Mammary epithelial cell (primary cell): ENCODE measurements around the gene PTPA.

Source experiments
- EZH2 ChIP-seq: IDR thresholded peaks from 2 replicates; pipeline ENCODE4 v1.6.1; 2012; ENCODE audit warnings: low read length, inconsistent platforms, borderline replicate concordance
- TF ChIP-seq, protein P1 (sequence below), 2 donors: IDR thresholded peaks in 1 of 2; conservative IDR thresholded peaks in 1 of 2; 2 replicates each; pipeline ENCODE4 v1.5.1; 2011 to 2012; ENCODE audit warnings: inconsistent platforms in 2 of 2, low read length in 2 of 2, mild to moderate bottlenecking in 2 of 2, control low read depth in 1 of 2, low read depth in 1 of 2; ENCODE audit not compliant: insufficient read depth in 1 of 2; ENCODE audit errors: extremely low read depth in 1 of 2

DNA sequence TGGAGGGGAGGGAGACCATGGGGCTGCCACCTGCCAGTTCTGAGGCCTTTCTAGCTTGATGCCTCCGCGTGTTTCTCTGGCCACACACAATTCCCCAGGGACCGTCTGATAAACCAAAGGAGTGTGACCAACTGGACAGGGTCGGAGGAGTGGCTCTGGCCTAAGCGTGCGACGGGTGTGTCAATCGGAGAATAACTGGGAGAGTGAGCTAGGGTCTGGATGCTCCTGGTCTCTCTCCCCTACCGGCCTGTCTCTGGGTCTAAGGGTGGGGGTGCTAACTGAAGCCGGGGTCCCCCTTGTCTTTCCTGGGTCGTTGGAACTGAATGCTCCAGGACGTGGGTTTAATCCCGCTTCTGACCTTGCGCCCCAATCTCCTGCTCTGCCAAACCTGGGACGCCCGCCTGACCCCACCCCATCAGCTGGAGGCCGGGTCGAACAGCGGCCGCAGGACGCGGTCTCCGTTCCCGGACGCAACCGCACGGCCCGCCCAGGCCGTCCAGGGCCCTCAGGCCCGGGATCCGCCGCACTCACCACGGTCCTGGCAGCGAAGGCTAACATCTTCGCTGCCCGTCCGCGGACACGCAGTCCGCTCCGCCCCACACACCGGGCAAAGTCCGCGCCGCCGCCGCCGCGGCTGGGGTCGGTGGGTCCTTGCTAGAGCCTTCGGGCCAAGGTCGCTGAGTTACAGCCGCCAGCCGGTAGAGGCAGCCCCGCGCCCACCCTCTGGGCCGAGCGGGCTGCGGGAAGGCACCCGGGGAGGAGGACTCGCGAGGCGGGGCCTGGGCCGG is 1.1 kb upstream of the PTPA start:
- no peak for TF ChIP-seq EZH2
- TF ChIP-seq, protein P1, sequence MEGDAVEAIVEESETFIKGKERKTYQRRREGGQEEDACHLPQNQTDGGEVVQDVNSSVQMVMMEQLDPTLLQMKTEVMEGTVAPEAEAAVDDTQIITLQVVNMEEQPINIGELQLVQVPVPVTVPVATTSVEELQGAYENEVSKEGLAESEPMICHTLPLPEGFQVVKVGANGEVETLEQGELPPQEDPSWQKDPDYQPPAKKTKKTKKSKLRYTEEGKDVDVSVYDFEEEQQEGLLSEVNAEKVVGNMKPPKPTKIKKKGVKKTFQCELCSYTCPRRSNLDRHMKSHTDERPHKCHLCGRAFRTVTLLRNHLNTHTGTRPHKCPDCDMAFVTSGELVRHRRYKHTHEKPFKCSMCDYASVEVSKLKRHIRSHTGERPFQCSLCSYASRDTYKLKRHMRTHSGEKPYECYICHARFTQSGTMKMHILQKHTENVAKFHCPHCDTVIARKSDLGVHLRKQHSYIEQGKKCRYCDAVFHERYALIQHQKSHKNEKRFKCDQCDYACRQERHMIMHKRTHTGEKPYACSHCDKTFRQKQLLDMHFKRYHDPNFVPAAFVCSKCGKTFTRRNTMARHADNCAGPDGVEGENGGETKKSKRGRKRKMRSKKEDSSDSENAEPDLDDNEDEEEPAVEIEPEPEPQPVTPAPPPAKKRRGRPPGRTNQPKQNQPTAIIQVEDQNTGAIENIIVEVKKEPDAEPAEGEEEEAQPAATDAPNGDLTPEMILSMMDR (conservative IDR thresholded peaks at IDR 0.05 in 1 of 2, IDR thresholded peaks at IDR 0.05 in 1 of 2; ENCODE audit: extremely low read depth in 1 of 2, insufficient read depth in 1 of 2, low read depth in 1 of 2, low read length in 2 of 2), result no peak
